ENCODE data around the gene TMEM132D. TPM values are rescaled to one million over a fixed set of nuclear protein-coding genes. Genes with fewer than 3 reads are reported as not detected.

The TMEM132D gene
- total RNA-seq, 1 experiment from 2014 or later, result not detected

DNA sequence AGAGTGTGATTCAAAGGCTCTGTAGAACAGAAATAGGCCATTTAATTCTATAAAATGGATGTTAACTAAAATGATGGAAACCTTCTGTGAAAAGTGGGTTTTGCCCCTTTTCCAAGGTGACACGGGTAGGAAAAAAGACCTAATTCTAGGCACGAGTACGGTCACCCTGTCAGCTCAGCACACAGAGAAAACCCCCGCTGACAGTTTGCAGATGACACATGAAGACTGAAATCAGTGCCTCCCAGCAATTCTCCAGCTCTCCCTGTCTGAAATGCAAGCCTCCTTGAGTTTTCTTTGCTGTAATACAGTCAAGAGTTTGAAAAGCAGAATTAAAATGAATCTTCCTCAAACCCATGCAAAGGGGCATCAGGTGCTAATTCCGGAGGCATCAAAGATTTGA, 230.0 kb downstream of the TMEM132D start:
- no peak overlapping the region for H3K4me3 ChIP-seq (ENCODE audit: low read depth, low read length, poor library complexity, severe bottlenecking)
- CTCF ChIA-PET, result no interaction called here
- BruUV-seq (replicated peaks), result no TSS peak
- intact Hi-C loops (cut with micrococcal nuclease; ENCODE audit: unreplicated experiment), result no loop called here
- H3K27me3 ChIP-seq (replicated peaks; ENCODE audit: insufficient read depth, low read depth, low read length, poor library complexity), result no peaks in the 10 kb centered on the region
- H3K4me1 ChIP-seq (ENCODE audit: insufficient read depth, low read length, poor library complexity, severe bottlenecking), result no peaks in the 10 kb centered on the region
- no peak overlapping the region for H3K27ac ChIP-seq (ENCODE audit: low read depth, low read length, poor library complexity, severe bottlenecking)
- POLR2A ChIA-PET (ENCODE audit: low non-redundant PET), result no interaction called here
- no peaks in the 10 kb centered on the region for H3K36me3 ChIP-seq (ENCODE audit: insufficient read depth, low read length, poor library complexity, severe bottlenecking)
- TF ChIP-seq EZH2 (IDR thresholded peaks at IDR 0.05; ENCODE audit: borderline replicate concordance, low read depth, low read length, poor library complexity, severe bottlenecking) (no peak), CTCF (conservative IDR thresholded peaks at IDR 0.05; ENCODE audit: low read depth, low read length) (no peak)
- no peak for DNase-seq (ENCODE audit: low spot score)
- peaks cover 9% of the 10 kb centered on the region for H3K9me3 ChIP-seq (ENCODE audit: low read depth, low read length, poor library complexity, severe bottlenecking)

DNA sequence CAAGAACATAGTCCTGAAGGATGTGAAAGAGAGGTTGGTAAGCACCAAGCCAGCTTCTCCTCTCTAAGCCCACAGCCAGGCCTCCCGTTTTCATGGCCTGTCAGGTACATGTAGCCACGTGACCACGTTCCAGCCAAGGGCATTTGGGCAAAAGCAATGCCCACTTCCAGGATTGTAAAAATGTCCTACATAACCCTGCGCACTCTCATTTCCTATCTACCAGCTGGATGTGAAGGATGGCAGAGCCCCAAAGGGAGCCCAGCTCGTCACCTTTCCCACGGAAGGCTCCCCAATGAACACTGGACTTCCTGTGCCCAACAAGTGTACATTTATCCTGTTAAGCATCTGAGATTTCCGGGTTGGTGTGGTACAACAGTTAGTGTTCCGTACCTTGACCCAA, 231.7 kb downstream of the TMEM132D start:
- no peak for TF ChIP-seq EZH2 (IDR thresholded peaks at IDR 0.05; ENCODE audit: borderline replicate concordance, low read depth, low read length, poor library complexity, severe bottlenecking)
- H3K27me3 ChIP-seq (replicated peaks; ENCODE audit: insufficient read depth, low read depth, low read length, poor library complexity), result no peaks in the 10 kb centered on the region
- no TSS peak for BruUV-seq (replicated peaks)
- CTCF ChIA-PET, result no interaction called here
- POLR2A ChIA-PET (ENCODE audit: low non-redundant PET), result no interaction called here
- no peak overlapping the region for H3K4me3 ChIP-seq (ENCODE audit: low read depth, low read length, poor library complexity, severe bottlenecking)
- no peak for DNase-seq (ENCODE audit: low spot score)
- no peaks in the 10 kb centered on the region for H3K4me1 ChIP-seq (ENCODE audit: insufficient read depth, low read length, poor library complexity, severe bottlenecking)
- H3K36me3 ChIP-seq (ENCODE audit: insufficient read depth, low read length, poor library complexity, severe bottlenecking), result no peaks in the 10 kb centered on the region
- intact Hi-C loops (cut with micrococcal nuclease; ENCODE audit: unreplicated experiment), result no loop called here
- peaks cover 9% of the 10 kb centered on the region for H3K9me3 ChIP-seq (ENCODE audit: low read depth, low read length, poor library complexity, severe bottlenecking)
- no peak overlapping the region for H3K27ac ChIP-seq (ENCODE audit: low read depth, low read length, poor library complexity, severe bottlenecking)

DNA sequence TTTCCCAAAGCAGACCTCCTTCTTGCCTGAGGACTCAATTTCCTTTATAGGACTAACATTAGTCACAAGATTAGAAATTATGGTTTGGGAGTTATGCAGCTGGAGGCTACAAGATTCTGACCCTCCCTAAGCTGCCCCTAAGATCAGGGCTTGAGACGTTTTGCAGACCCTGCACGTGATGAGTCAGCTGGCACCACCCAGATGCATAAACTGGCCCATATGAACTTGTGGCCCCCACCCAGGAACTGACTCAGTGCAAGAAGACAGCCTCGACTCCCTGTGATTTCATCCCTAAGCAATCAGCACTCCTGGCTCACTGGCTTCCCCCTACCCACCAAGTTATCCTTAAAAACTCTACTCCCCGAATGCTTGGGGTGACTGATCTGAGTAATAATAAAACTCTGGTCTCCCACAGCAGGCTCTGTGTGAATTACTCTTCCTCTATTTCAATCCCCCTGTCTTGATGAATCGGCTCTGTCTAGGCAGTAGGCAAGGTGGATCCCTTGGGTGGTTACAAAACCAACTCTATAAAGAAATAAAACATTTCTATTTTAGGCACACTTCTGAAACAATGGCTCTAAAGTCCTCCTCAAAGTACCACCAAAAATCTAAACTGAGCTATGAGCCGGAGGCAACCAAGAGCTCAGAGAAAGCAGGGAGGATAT, 233.4 kb downstream of the TMEM132D start:
- no TSS peak for BruUV-seq (replicated peaks)
- ChIA-PET POLR2A (ENCODE audit: low non-redundant PET) (no interaction called here), CTCF (no interaction called here)
- Histone ChIP-seq H3K27ac (ENCODE audit: low read depth, low read length, poor library complexity, severe bottlenecking) (no peak overlapping the region), H3K4me1 (ENCODE audit: insufficient read depth, low read length, poor library complexity, severe bottlenecking) (no peaks in the 10 kb centered on the region), H3K27me3 (replicated peaks; ENCODE audit: insufficient read depth, low read depth, low read length, poor library complexity) (no peaks in the 10 kb centered on the region), H3K4me3 (ENCODE audit: low read depth, low read length, poor library complexity, severe bottlenecking) (no peak overlapping the region), H3K36me3 (ENCODE audit: insufficient read depth, low read length, poor library complexity, severe bottlenecking) (no peaks in the 10 kb centered on the region), H3K9me3 (ENCODE audit: low read depth, low read length, poor library complexity, severe bottlenecking) (peaks cover 5% of the 10 kb centered on the region)
- TF ChIP-seq EZH2 (IDR thresholded peaks at IDR 0.05; ENCODE audit: borderline replicate concordance, low read depth, low read length, poor library complexity, severe bottlenecking) (no peak), CTCF (conservative IDR thresholded peaks at IDR 0.05; ENCODE audit: low read depth, low read length) (no peak)
- DNase-seq (ENCODE audit: low spot score), result no peak
- intact Hi-C loops (cut with micrococcal nuclease; ENCODE audit: unreplicated experiment), result no loop called here

DNA sequence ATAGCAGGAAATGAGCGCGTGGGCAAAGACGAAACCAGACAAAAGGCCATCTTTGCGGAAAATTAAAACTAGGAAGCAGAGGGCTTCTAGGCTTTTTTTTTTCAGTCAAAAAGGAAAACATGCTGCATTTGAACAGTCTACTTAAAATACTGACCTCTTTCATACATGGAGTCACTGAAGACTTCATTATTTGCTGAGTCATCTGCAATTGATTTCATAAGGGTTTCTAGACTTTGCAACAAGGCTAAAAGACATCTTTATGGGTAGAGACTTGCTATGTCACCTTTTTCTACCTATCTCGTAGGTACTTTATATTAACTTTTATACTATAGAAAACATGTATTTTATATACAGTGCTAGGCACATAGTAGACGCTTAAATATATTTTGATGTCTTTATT, 238.4 kb downstream of the TMEM132D start:
- TF ChIP-seq EZH2 (IDR thresholded peaks at IDR 0.05; ENCODE audit: borderline replicate concordance, low read depth, low read length, poor library complexity, severe bottlenecking), result no peak
- TF ChIP-seq CTCF (conservative IDR thresholded peaks at IDR 0.05; ENCODE audit: low read depth, low read length), result no peak
- Histone ChIP-seq H3K27ac (ENCODE audit: low read depth, low read length, poor library complexity, severe bottlenecking) (no peak overlapping the region), H3K4me3 (ENCODE audit: low read depth, low read length, poor library complexity, severe bottlenecking) (no peak overlapping the region), H3K9me3 (ENCODE audit: low read depth, low read length, poor library complexity, severe bottlenecking) (no peaks in the 10 kb centered on the region), H3K27me3 (replicated peaks; ENCODE audit: insufficient read depth, low read depth, low read length, poor library complexity) (no peaks in the 10 kb centered on the region), H3K4me1 (ENCODE audit: insufficient read depth, low read length, poor library complexity, severe bottlenecking) (no peaks in the 10 kb centered on the region), H3K36me3 (ENCODE audit: insufficient read depth, low read length, poor library complexity, severe bottlenecking) (no peaks in the 10 kb centered on the region)
- BruUV-seq (replicated peaks), result no TSS peak
- ChIA-PET POLR2A (ENCODE audit: low non-redundant PET) (no interaction called here), CTCF (no interaction called here)
- intact Hi-C loops (cut with micrococcal nuclease; ENCODE audit: unreplicated experiment), result no loop called here
- no peak for DNase-seq (ENCODE audit: low spot score)
